C4-2B (cell line): ENCODE results near the gene DNM3.

ENCODE experiments used
- ZFX ChIP-seq: fragments of 450-650 bp; IDR thresholded peaks from 2 replicates; pipeline ENCODE4 v1.6.1; 2017
- TF ChIP-seq, protein P1 (sequence below): fragments of 450-650 bp; conservative IDR thresholded peaks from 2 replicates; pipeline ENCODE4 v1.5.1; 2017; ENCODE audit warnings: mild to moderate bottlenecking

DNA sequence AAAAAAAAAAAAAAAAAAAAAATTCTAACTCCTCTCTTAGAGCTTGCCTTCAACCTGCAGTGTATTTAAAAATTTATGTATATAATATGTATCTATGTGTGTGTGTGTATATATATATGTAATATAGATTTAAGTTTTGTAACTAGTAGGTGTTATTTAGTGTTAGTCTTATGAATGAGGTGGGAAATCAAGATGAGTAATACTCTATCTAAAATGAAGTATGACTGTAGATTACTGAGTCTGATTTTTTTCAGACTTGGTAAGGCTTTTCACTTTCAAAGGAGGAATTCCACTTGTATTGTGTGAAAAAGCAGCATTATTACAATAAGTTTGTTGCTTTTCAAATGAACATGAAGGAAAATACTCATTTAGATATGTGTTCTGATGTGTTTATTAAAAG is 5.4 kb upstream of the DNM3 start:
- TF ChIP-seq, protein P1, sequence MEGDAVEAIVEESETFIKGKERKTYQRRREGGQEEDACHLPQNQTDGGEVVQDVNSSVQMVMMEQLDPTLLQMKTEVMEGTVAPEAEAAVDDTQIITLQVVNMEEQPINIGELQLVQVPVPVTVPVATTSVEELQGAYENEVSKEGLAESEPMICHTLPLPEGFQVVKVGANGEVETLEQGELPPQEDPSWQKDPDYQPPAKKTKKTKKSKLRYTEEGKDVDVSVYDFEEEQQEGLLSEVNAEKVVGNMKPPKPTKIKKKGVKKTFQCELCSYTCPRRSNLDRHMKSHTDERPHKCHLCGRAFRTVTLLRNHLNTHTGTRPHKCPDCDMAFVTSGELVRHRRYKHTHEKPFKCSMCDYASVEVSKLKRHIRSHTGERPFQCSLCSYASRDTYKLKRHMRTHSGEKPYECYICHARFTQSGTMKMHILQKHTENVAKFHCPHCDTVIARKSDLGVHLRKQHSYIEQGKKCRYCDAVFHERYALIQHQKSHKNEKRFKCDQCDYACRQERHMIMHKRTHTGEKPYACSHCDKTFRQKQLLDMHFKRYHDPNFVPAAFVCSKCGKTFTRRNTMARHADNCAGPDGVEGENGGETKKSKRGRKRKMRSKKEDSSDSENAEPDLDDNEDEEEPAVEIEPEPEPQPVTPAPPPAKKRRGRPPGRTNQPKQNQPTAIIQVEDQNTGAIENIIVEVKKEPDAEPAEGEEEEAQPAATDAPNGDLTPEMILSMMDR: no peak
- TF ChIP-seq ZFX: no peak
